HepG2 (cell line): ENCODE data around the gene ETV5. TPM values are rescaled to one million over a fixed set of nuclear protein-coding genes. Genes with fewer than 3 reads are reported as not detected.

ENCODE experiments used
- AGO1 ChIP-seq: fragments of 200-400 bp; formaldehyde crosslinking; IDR thresholded peaks from 2 replicates; pipeline ENCODE4 v1.6.1; 2017; ENCODE audit warnings: mild to moderate bottlenecking, low read depth, low read length, moderate library complexity; ENCODE audit not compliant: poor library complexity, severe bottlenecking
- KAT7 ChIP-seq: IDR thresholded peaks from 2 replicates; pipeline ENCODE4 v1.6.1; 2018; ENCODE audit warnings: borderline replicate concordance, missing compliant biosample characterization
- KLF9 ChIP-seq: IDR thresholded peaks from 2 replicates; pipeline ENCODE4 v1.6.1; 2016; ENCODE audit warnings: low read depth
- MBNL3 ChIP-seq: fragments of 250-450 bp; sonication (Bioruptor Pico); conservative IDR thresholded peaks from 2 replicates; pipeline ENCODE4 v1.8.0; 2022; ENCODE audit warnings: mild to moderate bottlenecking, inconsistent platforms
- MEIS2 ChIP-seq: sonication (generic); formaldehyde crosslinking; IDR thresholded peaks from 2 replicates; pipeline ENCODE4 v1.9.0; 2021; ENCODE audit warnings: mild to moderate bottlenecking, missing genetic modification reagents
- MIXL1 ChIP-seq: IDR thresholded peaks from 2 replicates; pipeline ENCODE4 v1.6.1; 2016
- NFKB2 ChIP-seq: sonication (generic); formaldehyde crosslinking; IDR thresholded peaks from 2 replicates; pipeline ENCODE4 v1.4.0; 2020; ENCODE audit warnings: missing genetic modification reagents, borderline replicate concordance
- PHB2 ChIP-seq: fragments of 450-650 bp; IDR thresholded peaks from 2 replicates; pipeline ENCODE4 v1.6.1; 2018; ENCODE audit not compliant: partially characterized antibody
- SATB2 ChIP-seq: sonication (generic); formaldehyde crosslinking; IDR thresholded peaks from 2 replicates; pipeline ENCODE4 v1.5.0; 2020; ENCODE audit warnings: missing genetic modification reagents
- TRIM24 ChIP-seq: sonication (generic); formaldehyde crosslinking; IDR thresholded peaks from 2 replicates; pipeline ENCODE4 v1.8.0; 2022; ENCODE audit warnings: mild to moderate bottlenecking, missing genetic modification reagents
- YY1 ChIP-seq: IDR thresholded peaks from 2 replicates; pipeline ENCODE4 v1.6.1; 2011; ENCODE audit warnings: low read length, low read depth, moderate library complexity, mild to moderate bottlenecking; ENCODE audit not compliant: insufficient read depth, insufficient replicate concordance
- ZNF124 ChIP-seq: sonication (generic); formaldehyde crosslinking; IDR thresholded peaks from 2 replicates; pipeline ENCODE4 v1.4.0; 2020; ENCODE audit warnings: missing genetic modification reagents
- ZNF484 ChIP-seq: sonication (generic); formaldehyde crosslinking; IDR thresholded peaks from 2 replicates; pipeline ENCODE4 v1.5.1; 2020; ENCODE audit warnings: mild to moderate bottlenecking, low read depth, missing genetic modification reagents, borderline replicate concordance
- ZNF530 ChIP-seq: sonication (generic); formaldehyde crosslinking; IDR thresholded peaks from 2 replicates; pipeline ENCODE4 v1.5.0; 2020; ENCODE audit warnings: low read depth, mild to moderate bottlenecking, missing genetic modification reagents
- ZNF660 ChIP-seq: sonication (generic); formaldehyde crosslinking; IDR thresholded peaks from 2 replicates; pipeline ENCODE4 v1.5.1; 2020; ENCODE audit warnings: mild to moderate bottlenecking, low read depth, missing genetic modification reagents, borderline replicate concordance
- ZNF883 ChIP-seq: sonication (generic); formaldehyde crosslinking; IDR thresholded peaks from 2 replicates; pipeline ENCODE4 v1.5.1; 2020; ENCODE audit warnings: mild to moderate bottlenecking, missing genetic modification reagents; ENCODE audit errors: not compliant biosample characterization
- polyA plus RNA-seq, 8 experiments: library from polyadenylated mRNA; depleted of rRNA in 3 of 8; stranded (reverse) in 7 of 8; unstranded in 1 of 8; fragments of >200 nt; fragmentation: Illumina TruSeq in 4 of 8; extraction: Trizol in 4 of 8; gene quantifications; 2 replicates each; pipeline versions ENCODE4 v1.2.1 to v1.2.3, GENCODE V29; 2011 to 2016; ENCODE audit warnings: low read depth in 4 of 8, missing spikeins in 1 of 8, mixed read lengths in 1 of 8; ENCODE audit not compliant: insufficient read depth in 1 of 8
- total RNA-seq, 5 experiments: library from RNA; depleted of rRNA; stranded (reverse); fragments of >200 nt; fragmentation: Illumina TruSeq; extraction: Trizol; gene quantifications; 2 replicates each; pipeline ENCODE4 v1.2.3, GENCODE V29; 2016; ENCODE audit warnings: low read depth in 1 of 5
- TF ChIP-seq, protein P1 (sequence below): sonication (generic); formaldehyde crosslinking; conservative IDR thresholded peaks from 2 replicates; pipeline ENCODE4 v1.8.1; 2023; ENCODE audit warnings: missing genetic modification reagents
- TF ChIP-seq, protein P2 (sequence below): sonication (generic); formaldehyde crosslinking; IDR thresholded peaks from 2 replicates; pipeline ENCODE4 v1.4.0; 2020; ENCODE audit warnings: missing genetic modification reagents
- TF ChIP-seq, protein P3 (sequence below): sonication (generic); formaldehyde crosslinking; IDR thresholded peaks from 2 replicates; pipeline ENCODE4 v1.4.0; 2020; ENCODE audit warnings: missing genetic modification reagents
- TF ChIP-seq, protein P4 (sequence below): sonication (generic); formaldehyde crosslinking; IDR thresholded peaks from 2 replicates; pipeline ENCODE4 v1.8.1; 2022; ENCODE audit warnings: mild to moderate bottlenecking, missing genetic modification reagents
- TF ChIP-seq, protein P5 (sequence below): sonication (generic); formaldehyde crosslinking; IDR thresholded peaks from 2 replicates; pipeline ENCODE4 v1.8.0; 2022; ENCODE audit warnings: mild to moderate bottlenecking, missing genetic modification reagents, moderate library complexity
- TF ChIP-seq, protein P6 (sequence below): sonication (generic); formaldehyde crosslinking; IDR thresholded peaks from 2 replicates; pipeline ENCODE4 v1.5.1; 2020; ENCODE audit warnings: missing genetic modification reagents, mild to moderate bottlenecking, borderline replicate concordance

The ETV5 gene
- total and polyA plus RNA-seq, 2 of the 13 experiments (the other 11 are each of a cell fraction or from before 2014, with no cell fraction given): 52.9 to 57.2 TPM

DNA sequence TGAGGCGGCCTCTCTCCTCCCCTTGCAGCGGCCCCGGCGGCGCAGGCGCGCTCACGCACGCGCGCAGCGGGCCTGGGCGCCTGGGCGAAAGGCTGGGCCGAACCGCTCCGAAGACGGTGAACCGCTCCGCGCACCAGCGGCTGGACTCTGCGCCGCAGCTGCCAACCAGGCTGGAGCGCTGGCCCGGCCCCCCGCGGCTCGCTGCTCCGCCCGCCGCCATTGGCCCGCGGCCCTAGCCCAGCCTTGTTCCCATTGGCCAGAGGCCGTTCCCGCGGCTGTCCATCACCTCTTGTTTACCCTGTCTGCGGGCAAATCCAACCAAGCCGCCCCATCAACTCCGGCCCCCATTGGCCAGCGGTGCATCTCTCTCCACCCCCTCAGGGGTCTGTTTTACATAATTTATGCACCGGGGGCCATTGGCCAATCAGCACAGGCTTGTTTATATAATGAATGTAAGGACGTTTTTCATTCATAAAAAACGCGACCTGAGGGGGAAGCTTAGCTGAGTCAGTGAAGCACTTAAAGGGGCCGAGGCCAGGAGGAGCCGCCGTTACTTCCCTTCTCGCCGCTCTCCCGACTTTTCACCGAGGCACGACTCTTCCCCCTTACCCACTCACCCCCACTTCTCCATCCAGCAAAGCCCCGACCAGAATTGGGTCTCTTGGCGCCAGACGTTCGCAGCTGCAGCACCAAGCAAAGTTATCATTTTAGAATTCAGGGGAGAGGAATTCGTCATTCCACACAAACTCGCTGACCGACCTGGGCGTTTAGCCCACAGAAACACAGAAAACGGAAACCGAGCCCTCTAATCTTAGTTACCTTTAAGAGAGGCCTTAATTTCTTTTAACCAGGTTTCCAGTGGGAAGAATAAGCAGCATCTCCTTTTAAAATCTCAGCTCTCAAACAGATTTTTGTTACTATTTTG is at the start of gene ETV5 (continued):
- TF ChIP-seq, protein P1, sequence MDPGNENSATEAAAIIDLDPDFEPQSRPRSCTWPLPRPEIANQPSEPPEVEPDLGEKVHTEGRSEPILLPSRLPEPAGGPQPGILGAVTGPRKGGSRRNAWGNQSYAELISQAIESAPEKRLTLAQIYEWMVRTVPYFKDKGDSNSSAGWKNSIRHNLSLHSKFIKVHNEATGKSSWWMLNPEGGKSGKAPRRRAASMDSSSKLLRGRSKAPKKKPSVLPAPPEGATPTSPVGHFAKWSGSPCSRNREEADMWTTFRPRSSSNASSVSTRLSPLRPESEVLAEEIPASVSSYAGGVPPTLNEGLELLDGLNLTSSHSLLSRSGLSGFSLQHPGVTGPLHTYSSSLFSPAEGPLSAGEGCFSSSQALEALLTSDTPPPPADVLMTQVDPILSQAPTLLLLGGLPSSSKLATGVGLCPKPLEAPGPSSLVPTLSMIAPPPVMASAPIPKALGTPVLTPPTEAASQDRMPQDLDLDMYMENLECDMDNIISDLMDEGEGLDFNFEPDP (CRISPR knock-in tag): no peak
- TF ChIP-seq MIXL1 (CRISPR knock-in tag): no peak
- TF ChIP-seq NFKB2 (CRISPR knock-in tag): no peak
- no peak for TF ChIP-seq TRIM24 (CRISPR knock-in tag)
- TF ChIP-seq ZNF124 (CRISPR knock-in tag): no peak
- TF ChIP-seq KLF9 (CRISPR knock-in tag): no peak
- TF ChIP-seq ZNF530: no peak
- TF ChIP-seq MEIS2 (CRISPR knock-in tag): no peak
- TF ChIP-seq, protein P2, sequence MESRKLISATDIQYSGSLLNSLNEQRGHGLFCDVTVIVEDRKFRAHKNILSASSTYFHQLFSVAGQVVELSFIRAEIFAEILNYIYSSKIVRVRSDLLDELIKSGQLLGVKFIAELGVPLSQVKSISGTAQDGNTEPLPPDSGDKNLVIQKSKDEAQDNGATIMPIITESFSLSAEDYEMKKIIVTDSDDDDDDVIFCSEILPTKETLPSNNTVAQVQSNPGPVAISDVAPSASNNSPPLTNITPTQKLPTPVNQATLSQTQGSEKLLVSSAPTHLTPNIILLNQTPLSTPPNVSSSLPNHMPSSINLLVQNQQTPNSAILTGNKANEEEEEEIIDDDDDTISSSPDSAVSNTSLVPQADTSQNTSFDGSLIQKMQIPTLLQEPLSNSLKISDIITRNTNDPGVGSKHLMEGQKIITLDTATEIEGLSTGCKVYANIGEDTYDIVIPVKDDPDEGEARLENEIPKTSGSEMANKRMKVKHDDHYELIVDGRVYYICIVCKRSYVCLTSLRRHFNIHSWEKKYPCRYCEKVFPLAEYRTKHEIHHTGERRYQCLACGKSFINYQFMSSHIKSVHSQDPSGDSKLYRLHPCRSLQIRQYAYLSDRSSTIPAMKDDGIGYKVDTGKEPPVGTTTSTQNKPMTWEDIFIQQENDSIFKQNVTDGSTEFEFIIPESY (CRISPR knock-in tag): no peak
- TF ChIP-seq, protein P3, sequence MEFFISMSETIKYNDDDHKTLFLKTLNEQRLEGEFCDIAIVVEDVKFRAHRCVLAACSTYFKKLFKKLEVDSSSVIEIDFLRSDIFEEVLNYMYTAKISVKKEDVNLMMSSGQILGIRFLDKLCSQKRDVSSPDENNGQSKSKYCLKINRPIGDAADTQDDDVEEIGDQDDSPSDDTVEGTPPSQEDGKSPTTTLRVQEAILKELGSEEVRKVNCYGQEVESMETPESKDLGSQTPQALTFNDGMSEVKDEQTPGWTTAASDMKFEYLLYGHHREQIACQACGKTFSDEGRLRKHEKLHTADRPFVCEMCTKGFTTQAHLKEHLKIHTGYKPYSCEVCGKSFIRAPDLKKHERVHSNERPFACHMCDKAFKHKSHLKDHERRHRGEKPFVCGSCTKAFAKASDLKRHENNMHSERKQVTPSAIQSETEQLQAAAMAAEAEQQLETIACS (CRISPR knock-in tag): peak; percentile 85
- TF ChIP-seq ZNF660: no peak
- TF ChIP-seq SATB2 (CRISPR knock-in tag): no peak
- TF ChIP-seq AGO1: no peak
- TF ChIP-seq, protein P4, sequence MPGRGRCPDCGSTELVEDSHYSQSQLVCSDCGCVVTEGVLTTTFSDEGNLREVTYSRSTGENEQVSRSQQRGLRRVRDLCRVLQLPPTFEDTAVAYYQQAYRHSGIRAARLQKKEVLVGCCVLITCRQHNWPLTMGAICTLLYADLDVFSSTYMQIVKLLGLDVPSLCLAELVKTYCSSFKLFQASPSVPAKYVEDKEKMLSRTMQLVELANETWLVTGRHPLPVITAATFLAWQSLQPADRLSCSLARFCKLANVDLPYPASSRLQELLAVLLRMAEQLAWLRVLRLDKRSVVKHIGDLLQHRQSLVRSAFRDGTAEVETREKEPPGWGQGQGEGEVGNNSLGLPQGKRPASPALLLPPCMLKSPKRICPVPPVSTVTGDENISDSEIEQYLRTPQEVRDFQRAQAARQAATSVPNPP (CRISPR knock-in tag): 0 out of 2 replicates have a peak, but pooled peaks have one; percentile 24
- no peak for TF ChIP-seq MBNL3 (CRISPR knock-in tag)
- TF ChIP-seq ZNF484: no peak
- TF ChIP-seq, protein P5, sequence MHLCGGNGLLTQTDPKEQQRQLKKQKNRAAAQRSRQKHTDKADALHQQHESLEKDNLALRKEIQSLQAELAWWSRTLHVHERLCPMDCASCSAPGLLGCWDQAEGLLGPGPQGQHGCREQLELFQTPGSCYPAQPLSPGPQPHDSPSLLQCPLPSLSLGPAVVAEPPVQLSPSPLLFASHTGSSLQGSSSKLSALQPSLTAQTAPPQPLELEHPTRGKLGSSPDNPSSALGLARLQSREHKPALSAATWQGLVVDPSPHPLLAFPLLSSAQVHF (CRISPR knock-in tag): no peak
- TF ChIP-seq YY1: peak; percentile 51
- no peak for TF ChIP-seq KAT7 (CRISPR knock-in tag)
- TF ChIP-seq PHB2: no peak
- TF ChIP-seq, protein P6, sequence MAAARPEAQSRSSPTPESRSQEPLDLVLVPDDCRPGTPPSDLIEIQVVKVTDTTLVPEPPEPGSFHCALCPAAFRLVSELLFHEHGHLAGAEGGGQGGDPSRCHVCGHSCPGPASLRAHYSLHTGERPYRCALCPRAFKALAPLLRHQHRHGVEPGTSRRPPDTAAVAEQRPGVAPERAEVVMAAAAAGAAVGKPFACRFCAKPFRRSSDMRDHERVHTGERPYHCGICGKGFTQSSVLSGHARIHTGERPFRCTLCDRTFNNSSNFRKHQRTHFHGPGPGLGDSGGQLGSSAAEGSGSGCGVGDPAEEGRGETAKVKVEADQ (CRISPR knock-in tag): no peak; the same call in 1 of the 2 replicates
- no peak for TF ChIP-seq ZNF883 (CRISPR knock-in tag)
